Measurements from ENCODE around the gene LRRC30.

Gene LRRC30

GRCh38 chr18:7254163-7254562, 23.3 kb downstream of the LRRC30 start:
- Histone ChIP-seq H3K79me2 (ENCODE audit: low read length) (no peaks in the 10 kb centered on the region), H3K4me3 (ENCODE audit: low read length) (no peak overlapping the region), H3K9ac (ENCODE audit: low read length) (no peak overlapping the region), H3K9me3 (replicated peaks; ENCODE audit: insufficient read depth, low read length) (no peaks in the 10 kb centered on the region), H3F3A (ENCODE audit: insufficient read depth, low read length) (no peaks in the 10 kb centered on the region), H3K36me3 (replicated peaks; ENCODE audit: insufficient read depth, low read length) (no peaks in the 10 kb centered on the region), H3K4me1 (ENCODE audit: low read length) (no peaks in the 10 kb centered on the region), H3K27ac (ENCODE audit: low read length) (no peak overlapping the region), H3K9me2 (replicated peaks; ENCODE audit: insufficient read depth, low read length) (no peaks in the 10 kb centered on the region), H2AFZ (ENCODE audit: low read length) (no peak overlapping the region), H3K27me3 (replicated peaks; ENCODE audit: insufficient read depth, low read length) (no peaks in the 10 kb centered on the region), H4K20me1 (ENCODE audit: insufficient read depth, low read length) (no peaks in the 10 kb centered on the region), H3K4me2 (ENCODE audit: low read depth, low read length) (no peak overlapping the region)
- DNase-seq = no peak
- TF ChIP-seq EZH2phosphoT487 (IDR thresholded peaks at IDR 0.05; ENCODE audit: low read length) (no peak), EZH2 (optimal IDR thresholded peaks at IDR 0.05; ENCODE audit: low read depth, low read length) (no peak), CTCF (IDR thresholded peaks at IDR 0.05; ENCODE audit: low read length) (no peak)

DNA sequence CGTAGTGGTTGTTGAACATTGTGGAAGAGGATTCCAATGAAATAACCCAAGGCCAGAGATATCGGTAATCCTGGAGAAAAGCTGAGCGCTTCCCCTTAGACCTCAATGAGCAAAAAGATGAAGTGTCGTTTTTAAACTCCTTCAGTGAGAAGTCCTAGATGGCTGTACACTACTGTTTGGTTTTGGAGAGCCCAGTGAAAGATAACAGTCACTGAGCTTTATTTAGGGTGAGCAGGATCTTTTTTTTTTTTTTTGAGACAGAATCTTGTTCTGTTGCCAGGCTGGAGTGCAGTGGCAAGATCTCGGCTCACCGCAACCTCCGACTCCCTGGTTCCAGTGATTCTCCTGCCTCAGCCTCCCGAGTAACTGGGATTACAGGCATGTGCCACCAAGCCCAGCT, 24.2 kb downstream of the LRRC30 start:
- no peak overlapping the region for H3K4me2 ChIP-seq (ENCODE audit: low read depth, low read length)
- H3K4me3 ChIP-seq (ENCODE audit: low read length) = no peak overlapping the region
- H3K4me1 ChIP-seq (ENCODE audit: low read length) = no peaks in the 10 kb centered on the region
- H3F3A ChIP-seq (ENCODE audit: insufficient read depth, low read length) = no peaks in the 10 kb centered on the region
- no peak overlapping the region for H3K9ac ChIP-seq (ENCODE audit: low read length)
- no peak for TF ChIP-seq CTCF (IDR thresholded peaks at IDR 0.05; ENCODE audit: low read length)
- TF ChIP-seq EZH2phosphoT487 (IDR thresholded peaks at IDR 0.05; ENCODE audit: low read length) = no peak
- TF ChIP-seq EZH2 (optimal IDR thresholded peaks at IDR 0.05; ENCODE audit: low read depth, low read length) = no peak
- no peaks in the 10 kb centered on the region for H3K27me3 ChIP-seq (replicated peaks; ENCODE audit: insufficient read depth, low read length)
- H3K79me2 ChIP-seq (ENCODE audit: low read length) = no peaks in the 10 kb centered on the region
- no peaks in the 10 kb centered on the region for H3K9me2 ChIP-seq (replicated peaks; ENCODE audit: insufficient read depth, low read length)
- H3K27ac ChIP-seq (ENCODE audit: low read length) = no peak overlapping the region
- H3K36me3 ChIP-seq (replicated peaks; ENCODE audit: insufficient read depth, low read length) = no peaks in the 10 kb centered on the region
- no peaks in the 10 kb centered on the region for H4K20me1 ChIP-seq (ENCODE audit: insufficient read depth, low read length)
- no peaks in the 10 kb centered on the region for H3K9me3 ChIP-seq (replicated peaks; ENCODE audit: insufficient read depth, low read length)
- no peak overlapping the region for H2AFZ ChIP-seq (ENCODE audit: low read length)
- DNase-seq = no peak

DNA sequence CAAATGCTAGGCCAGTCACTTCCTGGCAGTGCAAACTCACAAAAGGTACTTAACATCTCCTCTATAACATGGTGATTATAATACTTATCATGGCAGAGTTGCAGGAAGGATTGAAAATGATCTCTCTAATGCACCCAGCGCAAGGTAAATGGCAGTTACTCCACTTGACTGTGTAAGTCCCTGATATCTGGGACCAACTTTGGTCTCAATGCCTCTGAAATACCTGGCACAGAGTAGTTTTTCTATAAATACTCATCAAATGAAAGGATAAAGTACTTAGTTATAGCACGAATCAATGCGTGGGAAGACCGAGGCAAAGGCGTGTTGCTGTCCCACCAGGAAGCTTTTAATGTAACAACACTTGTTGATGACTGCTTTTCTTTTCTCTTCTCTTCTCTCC, 24.8 kb downstream of the LRRC30 start:
- no peaks in the 10 kb centered on the region for H3F3A ChIP-seq (ENCODE audit: insufficient read depth, low read length)
- H3K9me3 ChIP-seq (replicated peaks; ENCODE audit: insufficient read depth, low read length) = no peaks in the 10 kb centered on the region
- H3K9ac ChIP-seq (ENCODE audit: low read length) = no peak overlapping the region
- TF ChIP-seq EZH2phosphoT487 (IDR thresholded peaks at IDR 0.05; ENCODE audit: low read length) (no peak), CTCF (IDR thresholded peaks at IDR 0.05; ENCODE audit: low read length) (no peak), EZH2 (optimal IDR thresholded peaks at IDR 0.05; ENCODE audit: low read depth, low read length) (no peak)
- no peaks in the 10 kb centered on the region for H3K79me2 ChIP-seq (ENCODE audit: low read length)
- H3K4me2 ChIP-seq (ENCODE audit: low read depth, low read length) = no peak overlapping the region
- no peak overlapping the region for H3K27ac ChIP-seq (ENCODE audit: low read length)
- no peaks in the 10 kb centered on the region for H3K9me2 ChIP-seq (replicated peaks; ENCODE audit: insufficient read depth, low read length)
- no peaks in the 10 kb centered on the region for H3K4me1 ChIP-seq (ENCODE audit: low read length)
- no peaks in the 10 kb centered on the region for H3K27me3 ChIP-seq (replicated peaks; ENCODE audit: insufficient read depth, low read length)
- no peak overlapping the region for H2AFZ ChIP-seq (ENCODE audit: low read length)
- DNase-seq = no peak
- no peaks in the 10 kb centered on the region for H3K36me3 ChIP-seq (replicated peaks; ENCODE audit: insufficient read depth, low read length)
- H4K20me1 ChIP-seq (ENCODE audit: insufficient read depth, low read length) = no peaks in the 10 kb centered on the region
- H3K4me3 ChIP-seq (ENCODE audit: low read length) = no peak overlapping the region
